Measurements from ENCODE around the gene ASS1.

Gene ASS1

DNA sequence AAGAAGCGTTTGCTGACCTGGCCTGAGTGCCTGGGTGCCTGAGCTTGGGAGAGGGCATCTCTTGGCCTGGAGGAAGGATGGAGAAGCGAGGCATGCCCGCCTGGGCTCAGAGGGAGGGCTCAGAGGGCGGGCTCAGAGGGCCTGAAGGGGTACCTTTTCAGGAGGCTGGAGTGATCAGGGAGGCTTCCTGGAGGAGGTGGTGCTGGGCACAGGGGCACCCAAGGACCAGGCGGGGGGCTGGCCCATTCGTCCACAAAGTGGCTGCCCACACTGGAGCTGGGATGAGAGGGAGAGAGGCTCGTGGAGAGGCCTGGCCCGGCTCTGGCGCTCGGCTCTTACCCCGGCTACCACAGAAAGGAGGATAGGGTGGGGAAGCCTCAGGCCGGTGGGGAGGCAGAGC lies 32.8 kb downstream of the ASS1 start:
- DNase-seq: no peak

- DNase-seq: no peak
Observed at GRCh38 chr9:130478152-130478551, 33.4 kb downstream of the ASS1 start.

- DNase-seq: no peak
Observed at GRCh38 chr9:130478736-130479575, 34.2 kb downstream of the ASS1 start.

- DNase-seq: no peak
Observed at GRCh38 chr9:130479587-130479986, 34.8 kb downstream of the ASS1 start.

GRCh38 chr9:130480673-130481072 lies 35.9 kb downstream of the ASS1 start:
- DNase-seq: no peak

DNA sequence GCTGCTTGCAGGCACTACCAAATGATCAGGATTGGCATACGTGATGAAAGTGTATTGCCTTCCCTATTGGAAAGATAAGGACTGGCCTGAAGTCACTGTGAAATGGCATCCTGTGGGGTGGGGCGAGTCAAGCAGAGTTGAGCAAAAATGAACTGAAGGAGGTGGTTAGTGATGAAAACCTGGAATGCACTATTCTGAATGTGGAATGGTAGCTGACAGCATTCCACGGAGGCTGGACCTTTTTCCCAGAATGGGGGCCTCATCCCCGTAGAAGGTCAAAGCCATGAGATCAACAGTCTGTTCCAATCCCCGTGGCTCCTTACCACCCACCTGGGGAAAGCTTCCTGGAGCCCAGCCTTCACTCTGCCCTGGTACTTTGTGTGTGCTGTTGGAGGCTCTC lies 37.7 kb downstream of the ASS1 start:
- DNase-seq: no peak

DNA sequence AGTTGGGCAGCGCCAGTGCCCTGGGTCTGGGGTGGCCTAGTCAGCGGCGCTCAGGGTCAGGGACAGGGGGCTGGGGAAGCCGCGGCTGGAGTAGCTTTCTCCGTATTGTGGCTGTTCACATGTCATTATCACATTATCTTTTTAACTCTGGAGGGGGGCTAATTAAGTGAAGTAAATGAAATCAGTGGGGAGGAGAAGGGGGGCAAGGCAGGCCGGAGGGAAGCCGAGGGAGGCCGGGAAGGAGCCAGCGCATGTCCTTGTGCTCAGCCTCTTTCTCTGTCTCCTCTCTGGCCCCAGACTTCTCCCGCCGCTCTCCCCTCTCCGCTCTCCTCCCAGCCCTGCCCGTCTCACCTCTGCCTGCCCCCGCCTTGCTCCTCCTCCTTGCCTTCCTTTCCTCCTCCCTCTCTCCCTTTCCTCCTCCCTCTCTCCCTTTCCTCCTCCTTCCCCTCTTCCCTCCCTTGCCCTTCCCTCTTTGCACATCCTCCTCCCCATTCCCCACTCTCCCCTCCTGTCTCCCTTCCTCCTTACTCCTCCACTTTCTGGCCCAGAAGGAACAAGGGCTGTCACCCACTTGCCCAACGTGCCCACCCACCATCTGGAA lies 38.7 kb downstream of the ASS1 start:
- no peak for DNase-seq

- DNase-seq: no peak
Observed at GRCh38 chr9:130484362-130485072, 39.8 kb downstream of the ASS1 start.

GRCh38 chr9:130486103-130486502 lies 41.3 kb downstream of the ASS1 start:
- no peak for DNase-seq

- no peak for DNase-seq
Observed at GRCh38 chr9:130487500-130487899, 42.7 kb downstream of the ASS1 start.

DNA sequence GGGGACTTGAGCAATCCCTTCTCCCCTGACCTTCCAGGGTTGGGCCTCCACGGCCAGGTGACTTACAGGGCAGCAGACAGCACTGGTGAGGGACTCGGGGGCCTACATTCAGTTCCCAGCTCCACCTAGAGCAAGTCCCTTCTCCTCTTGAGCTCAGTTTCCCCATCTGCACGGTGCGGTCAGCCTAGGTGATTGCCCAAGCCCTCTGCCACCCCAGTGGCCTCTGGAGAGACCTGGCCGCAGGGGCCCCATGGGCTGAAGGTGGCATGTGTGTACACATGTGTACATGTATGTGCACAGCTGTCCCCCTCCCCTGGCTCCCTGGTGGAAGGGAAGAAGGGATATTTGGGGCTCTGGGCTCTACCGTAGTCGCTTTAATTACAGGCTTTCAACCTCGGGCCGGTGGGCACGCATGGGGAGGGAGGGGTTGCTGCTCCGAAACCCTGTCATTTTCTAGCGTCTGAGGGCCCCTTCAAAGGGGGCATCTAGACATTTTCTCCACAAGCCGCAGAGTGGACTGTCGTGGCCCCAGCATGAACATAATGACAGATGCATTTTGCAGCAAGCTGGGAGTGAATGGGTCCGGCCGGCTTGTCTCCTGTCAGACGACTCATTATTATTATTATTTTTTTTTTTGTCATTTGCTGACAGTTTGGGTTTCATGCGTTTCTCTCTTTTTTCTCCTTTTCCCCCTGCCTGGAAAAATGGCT lies 44.0 kb downstream of the ASS1 start:
- no peak for DNase-seq

DNA sequence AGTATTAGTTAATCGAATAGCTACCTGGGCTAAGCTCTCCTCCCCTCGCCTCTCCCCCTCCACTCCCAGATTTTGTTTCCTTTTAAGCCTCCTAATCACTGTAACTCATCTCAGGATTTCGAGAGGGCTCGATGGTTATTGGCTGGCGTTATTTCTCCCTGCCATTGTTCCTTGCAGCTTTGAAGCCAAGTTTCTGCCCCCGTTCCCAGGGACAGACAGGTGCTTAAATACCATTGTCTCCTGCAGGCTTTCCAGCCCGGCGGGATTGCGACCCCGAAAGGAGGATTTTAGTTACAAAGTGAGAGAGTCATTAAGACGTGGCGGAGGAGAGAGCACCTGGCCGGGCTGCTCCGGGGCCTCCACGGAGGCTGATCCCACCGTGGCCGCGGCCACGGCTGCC lies 46.2 kb downstream of the ASS1 start:
- DNase-seq: no peak

- DNase-seq: no peak
Observed at GRCh38 chr9:130491830-130492482, 47.2 kb downstream of the ASS1 start.

DNA sequence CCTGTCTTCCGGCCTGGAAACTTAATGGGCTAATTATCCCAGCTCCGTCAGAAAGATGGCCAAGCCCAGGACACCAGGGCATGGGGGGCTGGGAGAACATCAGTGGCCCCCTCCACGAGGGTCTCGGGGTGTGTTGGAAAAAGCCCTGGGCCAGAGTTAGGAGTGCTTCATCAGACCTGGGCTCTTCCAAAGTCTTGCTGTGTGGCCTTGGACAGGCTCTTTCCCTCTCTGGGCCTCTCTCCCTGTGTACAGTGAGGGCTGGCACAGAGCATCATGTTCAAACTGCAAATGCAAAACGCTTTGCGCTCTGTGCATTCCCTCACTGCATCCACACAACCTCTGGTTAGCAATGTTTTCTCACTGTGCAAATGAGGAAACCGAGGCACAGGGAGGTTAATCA lies 48.3 kb downstream of the ASS1 start:
- no peak for DNase-seq

GRCh38 chr9:130493476-130493875 lies 48.7 kb downstream of the ASS1 start:
- no peak for DNase-seq

DNA sequence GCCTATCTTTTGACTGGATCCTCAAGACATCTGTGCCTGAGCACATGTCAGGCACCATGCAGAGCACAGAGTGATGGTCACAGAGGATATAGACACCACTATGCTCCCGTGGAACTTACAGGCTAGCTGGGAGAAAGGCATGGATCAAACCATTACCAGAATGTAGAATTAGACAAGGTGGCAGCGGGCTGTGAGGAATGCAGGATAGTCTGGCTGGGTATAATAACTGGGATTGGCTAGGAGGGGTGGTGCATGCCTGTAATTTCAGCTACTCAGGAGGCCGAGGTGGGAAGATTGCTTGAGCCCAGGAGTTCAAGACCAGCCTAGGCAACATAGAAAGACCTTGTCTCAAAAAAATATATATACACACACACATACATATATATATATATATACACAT lies 50.3 kb downstream of the ASS1 start:
- DNase-seq: no peak

- DNase-seq: no peak
Observed at GRCh38 chr9:130497139-130497538, 52.4 kb downstream of the ASS1 start.

GRCh38 chr9:130498298-130498917 lies 53.6 kb downstream of the ASS1 start:
- DNase-seq: no peak

DNA sequence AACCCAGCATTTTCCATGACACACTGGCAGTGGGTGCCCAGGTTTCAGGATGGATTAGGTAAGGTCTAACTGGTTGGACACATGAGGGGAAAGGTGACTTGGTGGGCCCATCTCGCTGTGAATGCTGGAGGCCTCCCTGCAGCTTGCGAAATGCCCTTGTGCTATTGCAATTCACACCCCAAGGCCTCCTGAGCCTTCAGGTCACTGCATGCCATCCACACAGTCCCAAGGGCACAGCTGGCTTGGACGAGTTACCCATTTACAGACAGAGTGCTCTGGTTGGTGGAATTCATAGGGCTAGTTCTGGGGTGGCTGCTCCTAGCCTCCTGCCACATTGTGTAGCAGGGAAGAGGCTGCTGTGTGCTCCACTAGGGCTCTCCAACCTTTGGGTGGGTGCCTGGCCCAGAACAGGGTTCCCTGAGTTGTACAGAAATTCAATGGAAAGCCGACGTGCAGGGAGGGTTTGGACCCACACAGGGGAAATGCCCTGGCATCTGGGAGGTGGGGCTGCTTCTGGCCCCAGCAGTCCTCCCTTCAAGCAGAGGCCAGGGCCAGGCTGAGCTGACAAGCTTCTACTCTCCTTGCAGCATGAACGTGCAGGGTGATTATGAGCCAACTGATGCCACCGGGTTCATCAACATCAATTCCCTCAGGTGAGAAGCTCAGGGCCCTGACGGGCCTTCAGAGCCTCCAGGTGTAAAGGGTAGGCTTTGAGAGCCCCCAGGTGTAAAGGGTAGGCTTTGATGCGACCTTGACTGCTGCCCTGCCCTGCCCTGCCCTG lies 54.3 kb downstream of the ASS1 start:
- DNase-seq: no peak

GRCh38 chr9:130499804-130500263 lies 55.1 kb downstream of the ASS1 start:
- DNase-seq: no peak

Data from SW 1271 (cell line).